SK-N-SH (cell line): ENCODE measurements around the gene NIPA2. TPM values are rescaled to one million over a fixed set of nuclear protein-coding genes. Genes with fewer than 3 reads are reported as not detected.

Experiments used
- CTCF ChIA-PET: fragments of 300-600, 350-600 bp; formaldehyde crosslinking; extraction: SDS; loops from one replicate; lab custom pipeline; 2021; lab: Yijun Ruan, JAX
- POLR2A ChIA-PET: fragments of 350-600 bp; sonication (Branson Sonifier 250); formaldehyde crosslinking; extraction: SDS; loops from one replicate; lab custom pipeline; 2020; ENCODE audit warnings: antibody characterized with exemption, inconsistent platforms; lab: Yijun Ruan, JAX
- DNase-seq: peaks from one replicate; pipeline ENCODE4 v3.0.0; 2012
- H2AFZ ChIP-seq: fragments of 200-600 bp; sonication (generic); 2 replicates; pipeline ENCODE4 v1.8.1; 2016; ENCODE audit warnings: antibody characterized with exemption, mild to moderate bottlenecking, low read depth
- H3F3A ChIP-seq: fragments of 200-600 bp; sonication (generic); replicated peaks from 2 replicates; pipeline ENCODE3; 2016; ENCODE audit warnings: antibody characterized with exemption, mild to moderate bottlenecking; ENCODE audit not compliant: insufficient read depth
- H3K27ac ChIP-seq, 2 experiments: fragments of 200-500 bp in 1 of 2; fragments of 200-600 bp in 1 of 2; sonication (Bioruptor generic) in 1 of 2; sonication (generic), shearing (Covaris generic) in 1 of 2; 2 replicates each; pipeline versions ENCODE4 v1.5.1 to v1.6.1; 2014 to 2016; ENCODE audit warnings: low read depth in 2 of 2, inconsistent platforms in 1 of 2, low read length in 1 of 2, mild to moderate bottlenecking in 1 of 2, mixed read lengths in 1 of 2
- H3K27me3 ChIP-seq: fragments of 200-600 bp; sonication (generic), shearing (Covaris generic); 2 replicates; pipeline ENCODE4 v1.6.1; 2016; ENCODE audit warnings: mixed run types; ENCODE audit not compliant: insufficient read depth
- H3K36me3 ChIP-seq, 2 experiments: fragments of 200-500 bp in 1 of 2; fragments of 200-600 bp in 1 of 2; sonication (Bioruptor generic) in 1 of 2; sonication (generic) in 1 of 2; replicated peaks in 1 of 2; 2 replicates each; pipeline versions ENCODE3 to v1.5.1; 2014 to 2016; ENCODE audit warnings: low read length in 1 of 2, mild to moderate bottlenecking in 1 of 2; ENCODE audit not compliant: insufficient read depth in 2 of 2, control insufficient read depth in 1 of 2
- H3K4me1 ChIP-seq, 2 experiments: fragments of 200-500 bp in 1 of 2; fragments of 200-600 bp in 1 of 2; sonication (Bioruptor generic) in 1 of 2; sonication (generic), shearing (Covaris generic) in 1 of 2; 2 replicates each; pipeline versions ENCODE4 v1.5.1 to v1.6.1; 2014 to 2016; ENCODE audit warnings: low read depth in 1 of 2, low read length in 1 of 2, mixed run types in 1 of 2; ENCODE audit not compliant: insufficient read depth in 2 of 2, control insufficient read depth in 1 of 2
- H3K4me2 ChIP-seq: fragments of 200-600 bp; sonication (generic), shearing (Covaris generic); 2 replicates; pipeline ENCODE4 v1.6.1; 2017; ENCODE audit warnings: mixed run types
- H3K4me3 ChIP-seq, 2 experiments: fragments of 200-500 bp in 1 of 2; fragments of 200-600 bp in 1 of 2; sonication (Bioruptor generic) in 1 of 2; sonication (generic), shearing (Covaris generic) in 1 of 2; 2 replicates each; pipeline versions ENCODE4 v1.5.1 to v1.8.1; 2014 to 2016; ENCODE audit warnings: low read depth in 2 of 2, inconsistent platforms in 1 of 2, low read length in 1 of 2, mild to moderate bottlenecking in 1 of 2, mixed read lengths in 1 of 2, moderate library complexity in 1 of 2
- H3K79me2 ChIP-seq: fragments of 200-600 bp; sonication (generic); 2 replicates; pipeline ENCODE4 v1.8.1; 2017; ENCODE audit warnings: mild to moderate bottlenecking; ENCODE audit not compliant: insufficient read depth
- H3K9ac ChIP-seq: fragments of 200-600 bp; sonication (generic); 2 replicates; pipeline ENCODE4 v1.6.1; 2017; ENCODE audit warnings: mixed run types
- H3K9me2 ChIP-seq: fragments of 200-600 bp; sonication (generic); 2 replicates; pipeline ENCODE4 v1.6.1; 2017; ENCODE audit warnings: mixed run types
- H3K9me3 ChIP-seq: fragments of 200-600 bp; sonication (generic); 2 replicates; pipeline ENCODE4 v1.6.1; 2017; ENCODE audit warnings: mixed run types, mild to moderate bottlenecking, moderate library complexity
- H4K20me1 ChIP-seq: fragments of 200-600 bp; sonication (generic); 2 replicates; pipeline ENCODE4 v1.6.1; 2017; ENCODE audit warnings: mild to moderate bottlenecking, mixed run types; ENCODE audit not compliant: insufficient read depth
- EP300 ChIP-seq, 2 experiments: IDR thresholded peaks; 2 replicates each; pipeline versions ENCODE4 v1.4.0 to v1.6.1; 2012; ENCODE audit warnings: borderline replicate concordance in 1 of 2, low read depth in 1 of 2, low read length in 1 of 2
- FOSL2 ChIP-seq: IDR thresholded peaks from 2 replicates; pipeline ENCODE4 v1.4.0; 2012; ENCODE audit warnings: low read depth, mild to moderate bottlenecking, moderate library complexity, borderline replicate concordance
- FOXJ3 ChIP-seq: sonication (generic); formaldehyde crosslinking; IDR thresholded peaks from 2 replicates; pipeline ENCODE4 v1.5.1; 2020; ENCODE audit warnings: mild to moderate bottlenecking, missing genetic modification reagents
- FOXM1 ChIP-seq: IDR thresholded peaks from 2 replicates; pipeline ENCODE4 v1.4.0; 2012; ENCODE audit warnings: low read depth, mild to moderate bottlenecking
- GATA2 ChIP-seq: sonication (generic); formaldehyde crosslinking; IDR thresholded peaks from 2 replicates; pipeline ENCODE4 v1.5.0; 2020; ENCODE audit warnings: mild to moderate bottlenecking, missing genetic modification reagents
- MXI1 ChIP-seq: IDR thresholded peaks from 2 replicates; pipeline ENCODE4 v1.6.1; 2012; ENCODE audit warnings: mild to moderate bottlenecking, low read depth, low read length, improper control_type of control experiment
- NRF1 ChIP-seq: IDR thresholded peaks from 2 replicates; pipeline ENCODE4 v1.6.1; 2012; ENCODE audit warnings: low read depth, mild to moderate bottlenecking, low read length
- PBX3 ChIP-seq: IDR thresholded peaks from 2 replicates; pipeline ENCODE4; 2012
- RAD21 ChIP-seq: IDR thresholded peaks from 2 replicates; pipeline ENCODE4 v1.6.1; 2012; ENCODE audit warnings: mild to moderate bottlenecking, low read length
- RCOR1 ChIP-seq: fragments of 150-350 bp; IDR thresholded peaks from 2 replicates; pipeline ENCODE4 v1.6.1; 2017; ENCODE audit warnings: antibody characterized with exemption, low read length
- RFX5 ChIP-seq: IDR thresholded peaks from 2 replicates; pipeline ENCODE4 v1.6.1; 2012; ENCODE audit warnings: mild to moderate bottlenecking, improper control_type of control experiment, low read length
- SIN3A ChIP-seq: IDR thresholded peaks from 2 replicates; pipeline ENCODE4 v1.6.1; 2012; ENCODE audit warnings: low read depth, mild to moderate bottlenecking, low read length, moderate library complexity, borderline replicate concordance
- SMC3 ChIP-seq: IDR thresholded peaks from 2 replicates; pipeline ENCODE4 v1.6.1; 2012; ENCODE audit warnings: low read depth, low read length, improper control_type of control experiment
- YY1 ChIP-seq: IDR thresholded peaks from 2 replicates; pipeline ENCODE4 v1.4.0; 2012; ENCODE audit warnings: low read depth, mild to moderate bottlenecking
- WGBS: methylation state at CpG from one replicate; pipeline ENCODE4 v1.1.6; 2017; ENCODE audit warnings: low lambda C conversion rate; 5-methylcytosine and 5-hydroxymethylcytosine counted together
- polyA plus RNA-seq, 3 experiments: library from polyadenylated mRNA; depleted of rRNA; stranded (reverse); fragments of >200 nt; gene quantifications; 2 replicates each; pipeline ENCODE4 v1.2.3, GENCODE V29; 2012
- TF ChIP-seq, protein P1 (sequence below): IDR thresholded peaks from 2 replicates; pipeline ENCODE4 v1.6.1; 2012; ENCODE audit warnings: mild to moderate bottlenecking, low read depth, low read length, moderate library complexity
- TF ChIP-seq, protein P2 (sequence below): IDR thresholded peaks from 2 replicates; pipeline ENCODE4 v1.4.0; 2012; ENCODE audit warnings: low read depth
- TF ChIP-seq, protein P3 (sequence below): fragments of 150-350 bp; IDR thresholded peaks from 2 replicates; pipeline ENCODE4 v1.6.1; 2017; ENCODE audit warnings: antibody characterized with exemption, low read length, low read depth, borderline replicate concordance

The NIPA2 gene
- polyA plus RNA-seq, 1 of the 3 experiments (the other 2 are of a cell fraction), result 32.0 TPM

GRCh38 chr15:22902981-22903380 lies 64.5 kb downstream of the NIPA2 start:
- Histone ChIP-seq H3K27ac (no peak overlapping the region), H3K27me3 (no peaks in the 10 kb centered on the region), H4K20me1 (no peaks in the 10 kb centered on the region), H3K4me3 (no peak overlapping the region), H3F3A (no peaks in the 10 kb centered on the region), H3K9me3 (no peaks in the 10 kb centered on the region), H3K36me3 (peaks cover 11 to 45% of the 10 kb centered on the region in 2 experiments), H2AFZ (no peak overlapping the region), H3K9me2 (no peaks in the 10 kb centered on the region), H3K9ac (no peak overlapping the region), H3K4me2 (no peak overlapping the region), H3K79me2 (no peaks in the 10 kb centered on the region), H3K4me1 (peaks cover 0 to 8% of the 10 kb centered on the region in 2 experiments; a peak in 1 of 4 replicates)
- DNase-seq, result no peak
- WGBS, result 97% methylated on average over 6 of the region's 11 CpGs
- ChIA-PET POLR2A (no interaction called here), CTCF (no interaction called here)
- TF ChIP-seq RAD21 (no peak), GATA2 (no peak), PBX3 (no peak), RCOR1 (no peak), RFX5 (no peak), FOSL2 (no peak), SIN3A (no peak), NRF1 (no peak), YY1 (no peak), MXI1 (no peak), EP300 (IDR thresholded peaks at IDR 0.05; ENCODE audit: borderline replicate concordance in 1 of 2, low read depth in 1 of 2, low read length in 1 of 2) (no peak), FOXJ3 (CRISPR knock-in tag) (no peak), SMC3 (no peak), FOXM1 (no peak)
- TF ChIP-seq, protein P1, sequence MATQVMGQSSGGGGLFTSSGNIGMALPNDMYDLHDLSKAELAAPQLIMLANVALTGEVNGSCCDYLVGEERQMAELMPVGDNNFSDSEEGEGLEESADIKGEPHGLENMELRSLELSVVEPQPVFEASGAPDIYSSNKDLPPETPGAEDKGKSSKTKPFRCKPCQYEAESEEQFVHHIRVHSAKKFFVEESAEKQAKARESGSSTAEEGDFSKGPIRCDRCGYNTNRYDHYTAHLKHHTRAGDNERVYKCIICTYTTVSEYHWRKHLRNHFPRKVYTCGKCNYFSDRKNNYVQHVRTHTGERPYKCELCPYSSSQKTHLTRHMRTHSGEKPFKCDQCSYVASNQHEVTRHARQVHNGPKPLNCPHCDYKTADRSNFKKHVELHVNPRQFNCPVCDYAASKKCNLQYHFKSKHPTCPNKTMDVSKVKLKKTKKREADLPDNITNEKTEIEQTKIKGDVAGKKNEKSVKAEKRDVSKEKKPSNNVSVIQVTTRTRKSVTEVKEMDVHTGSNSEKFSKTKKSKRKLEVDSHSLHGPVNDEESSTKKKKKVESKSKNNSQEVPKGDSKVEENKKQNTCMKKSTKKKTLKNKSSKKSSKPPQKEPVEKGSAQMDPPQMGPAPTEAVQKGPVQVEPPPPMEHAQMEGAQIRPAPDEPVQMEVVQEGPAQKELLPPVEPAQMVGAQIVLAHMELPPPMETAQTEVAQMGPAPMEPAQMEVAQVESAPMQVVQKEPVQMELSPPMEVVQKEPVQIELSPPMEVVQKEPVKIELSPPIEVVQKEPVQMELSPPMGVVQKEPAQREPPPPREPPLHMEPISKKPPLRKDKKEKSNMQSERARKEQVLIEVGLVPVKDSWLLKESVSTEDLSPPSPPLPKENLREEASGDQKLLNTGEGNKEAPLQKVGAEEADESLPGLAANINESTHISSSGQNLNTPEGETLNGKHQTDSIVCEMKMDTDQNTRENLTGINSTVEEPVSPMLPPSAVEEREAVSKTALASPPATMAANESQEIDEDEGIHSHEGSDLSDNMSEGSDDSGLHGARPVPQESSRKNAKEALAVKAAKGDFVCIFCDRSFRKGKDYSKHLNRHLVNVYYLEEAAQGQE, result no peak
- TF ChIP-seq, protein P2, sequence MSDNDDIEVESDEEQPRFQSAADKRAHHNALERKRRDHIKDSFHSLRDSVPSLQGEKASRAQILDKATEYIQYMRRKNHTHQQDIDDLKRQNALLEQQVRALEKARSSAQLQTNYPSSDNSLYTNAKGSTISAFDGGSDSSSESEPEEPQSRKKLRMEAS, result no peak
- TF ChIP-seq, protein P3, sequence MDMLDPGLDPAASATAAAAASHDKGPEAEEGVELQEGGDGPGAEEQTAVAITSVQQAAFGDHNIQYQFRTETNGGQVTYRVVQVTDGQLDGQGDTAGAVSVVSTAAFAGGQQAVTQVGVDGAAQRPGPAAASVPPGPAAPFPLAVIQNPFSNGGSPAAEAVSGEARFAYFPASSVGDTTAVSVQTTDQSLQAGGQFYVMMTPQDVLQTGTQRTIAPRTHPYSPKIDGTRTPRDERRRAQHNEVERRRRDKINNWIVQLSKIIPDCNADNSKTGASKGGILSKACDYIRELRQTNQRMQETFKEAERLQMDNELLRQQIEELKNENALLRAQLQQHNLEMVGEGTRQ, result no peak
